K562 (cell line): Measurements from ENCODE around the gene HLA-DOA. TPM values are rescaled to one million over a fixed set of nuclear protein-coding genes. Genes with fewer than 3 reads are reported as not detected.

Experiments used
- BDP1 ChIP-seq: IDR thresholded peaks from 3 replicates; pipeline ENCODE4 v1.6.1; 2011; ENCODE audit not compliant: insufficient read length, insufficient read depth
- BRD4 ChIP-seq: fragments of 200-600 bp; sonication (generic); IDR thresholded peaks from 2 replicates; pipeline ENCODE4 v1.6.1; 2017; ENCODE audit warnings: inconsistent platforms
- CHCHD3 ChIP-seq: fragments of 250-450 bp; sonication (Bioruptor Pico); IDR thresholded peaks from 2 replicates; pipeline ENCODE4 v2.1.2; 2022; ENCODE audit warnings: mild to moderate bottlenecking
- CHD1 ChIP-seq: fragments of 200-600 bp; sonication (generic); IDR thresholded peaks from one replicate; pipeline ENCODE4 v1.6.1; 2012; ENCODE audit warnings: mild to moderate bottlenecking, moderate library complexity, low read length, inconsistent platforms
- HMG20B ChIP-seq: fragments of 250-450 bp; sonication (Bioruptor Pico); IDR thresholded peaks from 2 replicates; pipeline ENCODE4 v1.5.0; 2021; ENCODE audit warnings: mild to moderate bottlenecking
- HNRNPUL1 ChIP-seq: fragments of 200-400 bp; formaldehyde crosslinking; IDR thresholded peaks from 2 replicates; pipeline ENCODE4 v1.6.1; 2017; ENCODE audit warnings: low read length
- KLF13 ChIP-seq: fragments of 450-650 bp; IDR thresholded peaks from 2 replicates; pipeline ENCODE4 v1.6.1; 2016; ENCODE audit warnings: missing genetic modification characterization, low read depth, mild to moderate bottlenecking, missing compliant biosample characterization, moderate library complexity, borderline replicate concordance
- NUFIP1 ChIP-seq: fragments of 450-650 bp; IDR thresholded peaks from 2 replicates; pipeline ENCODE4 v1.6.1; 2018; ENCODE audit not compliant: partially characterized antibody
- POLR2H ChIP-seq: IDR thresholded peaks from 2 replicates; pipeline ENCODE4 v1.6.1; 2016; ENCODE audit warnings: missing genetic modification characterization, low read depth, mild to moderate bottlenecking, control low read depth, missing compliant biosample characterization, moderate library complexity
- PTBP1 ChIP-seq: fragments of 200-400 bp; formaldehyde crosslinking; IDR thresholded peaks from 2 replicates; pipeline ENCODE4 v1.6.1; 2017; ENCODE audit warnings: low read depth, low read length
- ZNF408 ChIP-seq: fragments of 250-450 bp; sonication (Bioruptor Pico); IDR thresholded peaks from 2 replicates; pipeline ENCODE4 v1.4.0; 2020; ENCODE audit warnings: low read depth, mild to moderate bottlenecking, moderate library complexity
- ZNF584 ChIP-seq: fragments of 200-800 bp; sonication (Bioruptor generic); IDR thresholded peaks from 2 replicates; pipeline ENCODE4 v1.6.1; 2016; ENCODE audit warnings: low read depth, mild to moderate bottlenecking, missing genetic modification characterization, missing compliant biosample characterization
- polyA plus RNA-seq, 8 experiments: library from polyadenylated mRNA; depleted of rRNA in 4 of 8; stranded (reverse) in 5 of 8; unstranded in 3 of 8; fragments of >200 nt; fragmentation: Nextera tagmentation in 2 of 8; fragmentation: Illumina TruSeq in 1 of 8; extraction: Ambion mirVana in 2 of 8; extraction: Trizol in 1 of 8; gene quantifications; 2 replicates each; pipeline versions ENCODE4 v1.2.1 to v1.2.3, GENCODE V29; 2011 to 2014; ENCODE audit warnings: inconsistent platforms in 1 of 8, missing spikeins in 1 of 8
- total RNA-seq, 7 experiments: library from RNA; depleted of rRNA in 6 of 7; stranded (reverse); fragments of >200 nt in 6 of 7; fragmentation: Illumina TruSeq in 2 of 7; extraction: Trizol in 2 of 7; gene quantifications; 2 replicates each; pipeline versions ENCODE4 v1.2.1 to v1.2.3, GENCODE V29; 2011 to 2021; ENCODE audit warnings: low replicate concordance in 1 of 7
- TF ChIP-seq, protein P1 (sequence below): sonication (generic); formaldehyde crosslinking; IDR thresholded peaks from 2 replicates; pipeline ENCODE4 v1.9.0; 2022; ENCODE audit warnings: mild to moderate bottlenecking, missing genetic modification reagents
- TF ChIP-seq, protein P2 (sequence below): sonication (generic); formaldehyde crosslinking; IDR thresholded peaks from 2 replicates; pipeline ENCODE4 v1.8.1; 2023; ENCODE audit warnings: mild to moderate bottlenecking, missing genetic modification reagents
- TF ChIP-seq, protein P3 (sequence below): fragments of 250-450 bp; sonication (Bioruptor Pico); IDR thresholded peaks from 2 replicates; pipeline ENCODE4 v1.8.0; 2021; ENCODE audit warnings: borderline replicate concordance, mild to moderate bottlenecking, moderate library complexity; ENCODE audit not compliant: poor library complexity, severe bottlenecking
- TF ChIP-seq, protein P4 (sequence below): fragments of 450-650 bp; formaldehyde crosslinking; IDR thresholded peaks from 2 replicates; pipeline ENCODE4 v1.4.0; 2020; ENCODE audit warnings: mild to moderate bottlenecking, moderate library complexity
- TF ChIP-seq, protein P5 (sequence below), 2 experiments: IDR thresholded peaks in 1 of 2; conservative IDR thresholded peaks in 1 of 2; 2 replicates each; pipeline ENCODE4 v1.6.1; 2016; ENCODE audit warnings: low read depth in 2 of 2, mild to moderate bottlenecking in 1 of 2, missing compliant biosample characterization in 1 of 2, missing genetic modification characterization in 1 of 2, moderate library complexity in 1 of 2
- TF ChIP-seq, protein P6 (sequence below): sonication (generic); IDR thresholded peaks from 2 replicates; pipeline ENCODE4 v1.6.1; 2016

The HLA-DOA gene
- total and polyA plus RNA-seq, 9 of the 15 experiments (the other 6 are each of a cell fraction or from before 2014, with no cell fraction given) = 0.07 TPM; not detected in 8

DNA sequence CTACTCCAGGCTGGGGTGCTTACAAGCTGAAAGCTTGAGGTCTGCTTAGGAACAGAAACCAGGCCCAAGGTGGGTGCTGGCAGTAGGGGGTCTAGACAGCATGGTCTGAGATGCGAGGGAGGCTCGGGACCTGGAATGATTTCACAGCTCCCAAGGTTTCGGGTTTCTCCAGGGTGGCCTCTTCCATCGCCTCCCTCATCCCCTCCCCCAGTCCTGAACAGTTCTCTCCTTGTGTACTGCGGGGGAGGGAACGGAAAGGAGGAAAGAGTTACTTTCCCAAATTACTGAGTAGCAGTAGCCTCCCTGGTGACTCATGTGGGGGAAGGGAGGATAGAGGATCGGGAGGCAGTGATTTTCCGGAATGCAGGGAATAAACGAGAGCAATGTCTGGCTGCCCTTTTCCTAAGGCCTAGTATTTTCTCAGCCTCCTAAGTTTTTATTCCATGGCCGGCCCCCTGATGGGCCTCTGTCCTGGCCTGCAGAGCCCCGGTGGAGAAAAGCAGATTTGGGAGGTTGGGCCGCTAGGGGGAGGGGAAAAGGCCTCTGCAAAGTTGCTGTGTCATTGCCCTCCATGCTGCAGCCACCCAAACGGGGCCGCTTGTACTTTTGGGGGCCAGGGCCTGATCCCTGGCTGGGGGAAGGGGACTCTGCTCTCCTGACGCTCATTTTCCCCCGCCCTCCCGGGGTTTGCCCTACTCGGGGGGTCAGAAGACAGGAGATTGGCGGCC, 39.5 kb downstream of the HLA-DOA start (continued):
- TF ChIP-seq, protein P1, sequence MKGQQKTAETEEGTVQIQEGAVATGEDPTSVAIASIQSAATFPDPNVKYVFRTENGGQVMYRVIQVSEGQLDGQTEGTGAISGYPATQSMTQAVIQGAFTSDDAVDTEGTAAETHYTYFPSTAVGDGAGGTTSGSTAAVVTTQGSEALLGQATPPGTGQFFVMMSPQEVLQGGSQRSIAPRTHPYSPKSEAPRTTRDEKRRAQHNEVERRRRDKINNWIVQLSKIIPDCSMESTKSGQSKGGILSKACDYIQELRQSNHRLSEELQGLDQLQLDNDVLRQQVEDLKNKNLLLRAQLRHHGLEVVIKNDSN = no peak
- no peak for TF ChIP-seq KLF13
- TF ChIP-seq, protein P2, sequence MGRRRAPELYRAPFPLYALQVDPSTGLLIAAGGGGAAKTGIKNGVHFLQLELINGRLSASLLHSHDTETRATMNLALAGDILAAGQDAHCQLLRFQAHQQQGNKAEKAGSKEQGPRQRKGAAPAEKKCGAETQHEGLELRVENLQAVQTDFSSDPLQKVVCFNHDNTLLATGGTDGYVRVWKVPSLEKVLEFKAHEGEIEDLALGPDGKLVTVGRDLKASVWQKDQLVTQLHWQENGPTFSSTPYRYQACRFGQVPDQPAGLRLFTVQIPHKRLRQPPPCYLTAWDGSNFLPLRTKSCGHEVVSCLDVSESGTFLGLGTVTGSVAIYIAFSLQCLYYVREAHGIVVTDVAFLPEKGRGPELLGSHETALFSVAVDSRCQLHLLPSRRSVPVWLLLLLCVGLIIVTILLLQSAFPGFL (CRISPR knock-in tag) = no peak
- no peak for TF ChIP-seq BDP1
- no peak for TF ChIP-seq ZNF584 (CRISPR knock-in tag)
- no peak for TF ChIP-seq CHCHD3 (CRISPR knock-in tag)
- TF ChIP-seq, protein P3, sequence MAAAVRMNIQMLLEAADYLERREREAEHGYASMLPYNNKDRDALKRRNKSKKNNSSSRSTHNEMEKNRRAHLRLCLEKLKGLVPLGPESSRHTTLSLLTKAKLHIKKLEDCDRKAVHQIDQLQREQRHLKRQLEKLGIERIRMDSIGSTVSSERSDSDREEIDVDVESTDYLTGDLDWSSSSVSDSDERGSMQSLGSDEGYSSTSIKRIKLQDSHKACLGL (CRISPR knock-in tag) = no peak
- TF ChIP-seq, protein P4, sequence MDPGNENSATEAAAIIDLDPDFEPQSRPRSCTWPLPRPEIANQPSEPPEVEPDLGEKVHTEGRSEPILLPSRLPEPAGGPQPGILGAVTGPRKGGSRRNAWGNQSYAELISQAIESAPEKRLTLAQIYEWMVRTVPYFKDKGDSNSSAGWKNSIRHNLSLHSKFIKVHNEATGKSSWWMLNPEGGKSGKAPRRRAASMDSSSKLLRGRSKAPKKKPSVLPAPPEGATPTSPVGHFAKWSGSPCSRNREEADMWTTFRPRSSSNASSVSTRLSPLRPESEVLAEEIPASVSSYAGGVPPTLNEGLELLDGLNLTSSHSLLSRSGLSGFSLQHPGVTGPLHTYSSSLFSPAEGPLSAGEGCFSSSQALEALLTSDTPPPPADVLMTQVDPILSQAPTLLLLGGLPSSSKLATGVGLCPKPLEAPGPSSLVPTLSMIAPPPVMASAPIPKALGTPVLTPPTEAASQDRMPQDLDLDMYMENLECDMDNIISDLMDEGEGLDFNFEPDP (CRISPR knock-in tag) = no peak
- no peak; the same call in 1 of the 2 replicates for TF ChIP-seq HMG20B (CRISPR knock-in tag)
- TF ChIP-seq CHD1 = peak; percentile 17
- TF ChIP-seq, protein P5, sequence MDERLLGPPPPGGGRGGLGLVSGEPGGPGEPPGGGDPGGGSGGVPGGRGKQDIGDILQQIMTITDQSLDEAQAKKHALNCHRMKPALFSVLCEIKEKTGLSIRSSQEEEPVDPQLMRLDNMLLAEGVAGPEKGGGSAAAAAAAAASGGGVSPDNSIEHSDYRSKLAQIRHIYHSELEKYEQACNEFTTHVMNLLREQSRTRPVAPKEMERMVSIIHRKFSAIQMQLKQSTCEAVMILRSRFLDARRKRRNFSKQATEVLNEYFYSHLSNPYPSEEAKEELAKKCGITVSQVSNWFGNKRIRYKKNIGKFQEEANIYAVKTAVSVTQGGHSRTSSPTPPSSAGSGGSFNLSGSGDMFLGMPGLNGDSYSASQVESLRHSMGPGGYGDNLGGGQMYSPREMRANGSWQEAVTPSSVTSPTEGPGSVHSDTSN (CRISPR knock-in tag; IDR thresholded peaks at IDR 0.05; ENCODE audit: low read depth) = no peak
- TF ChIP-seq, protein P5 (tag; conservative IDR thresholded peaks at IDR 0.05; ENCODE audit: low read depth) = no peak
- TF ChIP-seq PTBP1 = 0 out of 2 replicates have a peak, but pooled peaks have one; percentile 9
- no peak for TF ChIP-seq ZNF408 (CRISPR knock-in tag)
- TF ChIP-seq POLR2H = no peak
- TF ChIP-seq, protein P6, sequence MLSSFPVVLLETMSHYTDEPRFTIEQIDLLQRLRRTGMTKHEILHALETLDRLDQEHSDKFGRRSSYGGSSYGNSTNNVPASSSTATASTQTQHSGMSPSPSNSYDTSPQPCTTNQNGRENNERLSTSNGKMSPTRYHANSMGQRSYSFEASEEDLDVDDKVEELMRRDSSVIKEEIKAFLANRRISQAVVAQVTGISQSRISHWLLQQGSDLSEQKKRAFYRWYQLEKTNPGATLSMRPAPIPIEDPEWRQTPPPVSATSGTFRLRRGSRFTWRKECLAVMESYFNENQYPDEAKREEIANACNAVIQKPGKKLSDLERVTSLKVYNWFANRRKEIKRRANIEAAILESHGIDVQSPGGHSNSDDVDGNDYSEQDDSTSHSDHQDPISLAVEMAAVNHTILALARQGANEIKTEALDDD = 0 out of 2 replicates have a peak, but pooled peaks have one; percentile 43
- TF ChIP-seq BRD4 = 0 out of 2 replicates have a peak, but pooled peaks have one; percentile 99
- TF ChIP-seq HNRNPUL1 = no peak
- TF ChIP-seq NUFIP1 = no peak
